H1 (cell line): Measurements from ENCODE around the gene B9D1. TPM values are rescaled to one million over a fixed set of nuclear protein-coding genes. Genes with fewer than 3 reads are reported as not detected.

Experiments
- CTCF ChIA-PET: fragments of 300-600 bp; sonication (Branson Sonifier 250); formaldehyde crosslinking; loops from one replicate; lab custom pipeline; 2021; ENCODE audit not compliant: partially characterized antibody; lab: Charles Lee
- POLR2A ChIA-PET: fragments of 300-600 bp; sonication (Branson Sonifier 250); formaldehyde crosslinking; loops from one replicate; lab custom pipeline; 2021; ENCODE audit warnings: inconsistent platforms; ENCODE audit not compliant: partially characterized antibody; lab: Charles Lee
- DNase-seq, 2 experiments: peaks; one replicate each; pipeline versions ENCODE4 v3.0.0 to v3.0.0-alpha.2; 2010 to 2022; ENCODE audit warnings: low spot score in 2 of 2, low read depth in 1 of 2, mixed read lengths in 1 of 2
- FAIRE-seq: peaks from 2 replicates; lab custom pipeline; 2011; peaks lifted over from hg19 to GRCh38; lab: Jason Lieb, UNC
- H2AFZ ChIP-seq: 2 replicates; pipeline ENCODE4 v1.8.1; 2012; ENCODE audit warnings: low read length, inconsistent platforms
- H2AK5ac ChIP-seq: 2 replicates; pipeline ENCODE4 v1.6.1; 2013; ENCODE audit warnings: low read depth, low read length
- H2BK120ac ChIP-seq: replicated peaks from 2 replicates; pipeline ENCODE3; 2013; ENCODE audit warnings: low read depth, low read length, inconsistent platforms
- H2BK12ac ChIP-seq: 2 replicates; pipeline ENCODE4 v1.6.1; 2013; ENCODE audit warnings: low read depth, low read length
- H2BK15ac ChIP-seq: 2 replicates; pipeline ENCODE4 v1.6.1; 2013; ENCODE audit warnings: low read length
- H2BK20ac ChIP-seq: 2 replicates; pipeline ENCODE4 v1.6.1; 2013; ENCODE audit warnings: low read length
- H2BK5ac ChIP-seq: 2 replicates; pipeline ENCODE4 v1.6.1; 2013; ENCODE audit warnings: low read depth, low read length
- H3K14ac ChIP-seq: 2 replicates; pipeline ENCODE4 v1.6.1; 2013; ENCODE audit warnings: inconsistent platforms; ENCODE audit not compliant: insufficient read length
- H3K18ac ChIP-seq: 2 replicates; pipeline ENCODE4 v1.6.1; 2013; ENCODE audit warnings: low read length; ENCODE audit errors: extremely low read depth
- H3K23ac ChIP-seq: 2 replicates; pipeline ENCODE4 v1.6.1; 2013; ENCODE audit warnings: inconsistent platforms; ENCODE audit not compliant: insufficient read length
- H3K23me2 ChIP-seq: 2 replicates; pipeline ENCODE4 v1.6.1; 2013; ENCODE audit warnings: low read depth, low read length
- H3K27ac ChIP-seq: 2 replicates; pipeline ENCODE4 v1.6.1; 2011; ENCODE audit warnings: low read depth, low read length, inconsistent platforms
- H3K27me3 ChIP-seq, 4 experiments: replicated peaks in 1 of 4; 1 replicate in 1 of 4; 2 replicates in 3 of 4; pipeline versions ENCODE4 v1.6.1 to v1.8.1; 2011 to 2013; ENCODE audit warnings: low read length in 3 of 4, mild to moderate bottlenecking in 3 of 4, inconsistent platforms in 2 of 4, mixed read lengths in 2 of 4, moderate library complexity in 1 of 4; ENCODE audit not compliant: control insufficient read depth in 3 of 4, insufficient read depth in 3 of 4; ENCODE audit errors: extremely low read depth in 1 of 4
- H3K36me3 ChIP-seq, 4 experiments: 2 replicates each; pipeline versions ENCODE4 v1.6.1 to v1.8.1; 2011 to 2013; ENCODE audit warnings: mild to moderate bottlenecking in 4 of 4, low read length in 3 of 4, moderate library complexity in 2 of 4, control low read depth in 1 of 4, inconsistent platforms in 1 of 4; ENCODE audit not compliant: insufficient read depth in 4 of 4, control insufficient read depth in 2 of 4
- H3K4ac ChIP-seq: replicated peaks from 2 replicates; pipeline ENCODE3; 2013; ENCODE audit warnings: low read length, low read depth, mixed read lengths, inconsistent platforms; ENCODE audit not compliant: insufficient read length
- H3K4me1 ChIP-seq, 4 experiments: replicated peaks in 1 of 4; 1 replicate in 1 of 4; 2 replicates in 3 of 4; pipeline versions ENCODE4 v1.6.1 to v1.8.1; 2011 to 2013; ENCODE audit warnings: low read length in 3 of 4, inconsistent platforms in 2 of 4, mixed read lengths in 1 of 4; ENCODE audit not compliant: insufficient read depth in 4 of 4, control insufficient read depth in 3 of 4
- H3K4me2 ChIP-seq, 2 experiments: 2 replicates each; pipeline versions ENCODE4 v1.6.1 to v1.8.1; 2011 to 2013; ENCODE audit warnings: low read depth in 2 of 2, low read length in 2 of 2, control low read depth in 1 of 2, inconsistent platforms in 1 of 2, mild to moderate bottlenecking in 1 of 2; ENCODE audit not compliant: insufficient read depth in 1 of 2
- H3K4me3 ChIP-seq, 4 experiments: fragments of 200-600, 300-600 bp in 1 of 4; sonication (generic), shearing (Covaris generic), sonication (Bioruptor Twin) in 1 of 4; 2 replicates each; pipeline versions ENCODE4 v1.5.1 to v1.8.1; 2011 to 2016; ENCODE audit warnings: low read length in 4 of 4, low read depth in 3 of 4, control low read depth in 2 of 4, inconsistent platforms in 2 of 4, mild to moderate bottlenecking in 2 of 4, mixed read lengths in 1 of 4, moderate library complexity in 1 of 4; ENCODE audit not compliant: insufficient read depth in 2 of 4; ENCODE audit errors: extremely low read depth in 1 of 4
- H3K56ac ChIP-seq: replicated peaks from 2 replicates; pipeline ENCODE3; 2013; ENCODE audit warnings: low read depth, mild to moderate bottlenecking, mixed read lengths, low read length, inconsistent platforms; ENCODE audit not compliant: insufficient read length
- H3K79me1 ChIP-seq: 2 replicates; pipeline ENCODE4 v1.6.1; 2013; ENCODE audit warnings: low read depth, low read length, control low read depth
- H3K79me2 ChIP-seq, 2 experiments: 2 replicates each; pipeline versions ENCODE4 v1.6.1 to v1.8.1; 2012 to 2013; ENCODE audit warnings: low read length in 2 of 2, mild to moderate bottlenecking in 2 of 2, inconsistent platforms in 1 of 2; ENCODE audit not compliant: insufficient read depth in 2 of 2, control insufficient read depth in 1 of 2
- H3K9ac ChIP-seq, 4 experiments: replicated peaks in 1 of 4; 1 replicate in 1 of 4; 2 replicates in 3 of 4; pipeline versions ENCODE4 v1.6.1 to v1.8.1; 2011 to 2013; ENCODE audit warnings: low read depth in 3 of 4, low read length in 3 of 4, control low read depth in 2 of 4, mild to moderate bottlenecking in 2 of 4, moderate library complexity in 2 of 4, inconsistent platforms in 1 of 4; ENCODE audit errors: extremely low read depth in 1 of 4
- H3K9me3 ChIP-seq, 2 experiments: 2 replicates each; pipeline versions ENCODE4 v1.6.1 to v1.8.1; 2012 to 2013; ENCODE audit warnings: mild to moderate bottlenecking in 2 of 2, moderate library complexity in 2 of 2, control low read depth in 1 of 2, inconsistent platforms in 1 of 2, low read depth in 1 of 2, low read length in 1 of 2, mixed read lengths in 1 of 2; ENCODE audit not compliant: insufficient read depth in 2 of 2
- H4K20me1 ChIP-seq, 2 experiments: replicated peaks in 1 of 2; 2 replicates each; pipeline versions ENCODE3 to v1.8.1; 2011 to 2013; ENCODE audit warnings: inconsistent platforms in 2 of 2, low read length in 2 of 2, mild to moderate bottlenecking in 1 of 2; ENCODE audit not compliant: insufficient read depth in 2 of 2, control insufficient read depth in 1 of 2
- H4K5ac ChIP-seq: 2 replicates; pipeline ENCODE4 v1.6.1; 2013; ENCODE audit warnings: low read length, low read depth, mixed read lengths, inconsistent platforms; ENCODE audit not compliant: insufficient read length
- H4K8ac ChIP-seq: 2 replicates; pipeline ENCODE4 v1.8.0; 2013; ENCODE audit warnings: mild to moderate bottlenecking, moderate library complexity, low read length, inconsistent platforms; ENCODE audit not compliant: insufficient read depth; ENCODE audit errors: extremely low read depth
- H4K91ac ChIP-seq: replicated peaks from 2 replicates; pipeline ENCODE3; 2013; ENCODE audit warnings: low read length, mixed read lengths, inconsistent platforms; ENCODE audit not compliant: insufficient read length
- CBX8 ChIP-seq: fragments of 300-800, 300-1000 bp; sonication (generic); IDR thresholded peaks from 2 replicates; pipeline ENCODE4 v1.7.1; 2016; ENCODE audit warnings: low read depth, low read length, borderline replicate concordance
- CHD2 ChIP-seq: IDR thresholded peaks from 2 replicates; pipeline ENCODE4 v1.6.1; 2012; ENCODE audit warnings: low read length, improper control_type of control experiment
- EZH2 ChIP-seq: fragments of 200-600 bp; sonication (generic); IDR thresholded peaks from 2 replicates; pipeline ENCODE4 v1.7.1; 2012; ENCODE audit warnings: low read depth, mild to moderate bottlenecking, moderate library complexity, low read length, inconsistent platforms; ENCODE audit not compliant: severe bottlenecking
- HDAC6 ChIP-seq: IDR thresholded peaks from one replicate; pipeline ENCODE4 v1.7.1; 2012; ENCODE audit warnings: low read depth, mild to moderate bottlenecking, inconsistent platforms, low read length, moderate library complexity
- KDM5A ChIP-seq: fragments of 200-600 bp; IDR thresholded peaks from 2 replicates; pipeline ENCODE4 v1.7.1; 2012; ENCODE audit warnings: mild to moderate bottlenecking, low read length, inconsistent platforms, mixed read lengths
- SIX5 ChIP-seq: IDR thresholded peaks from 2 replicates; pipeline ENCODE4 v1.6.1; 2011; ENCODE audit warnings: mild to moderate bottlenecking, low read depth, low read length
- WGBS, 2 experiments: shearing (Covaris generic) in 1 of 2; methylation state at CpG; one replicate each; pipeline versions ENCODE4 v1.1.6 to v1.1.7; 2013 to 2015; ENCODE audit warnings: low lambda C conversion rate in 2 of 2, mixed read lengths in 2 of 2, inconsistent platforms in 1 of 2, low coverage in 1 of 2, missing lambda C conversion rate in 1 of 2; ENCODE audit not compliant: insufficient replicate concordance in 2 of 2, insufficient coverage in 1 of 2, insufficient read length in 1 of 2; ENCODE audit errors: extremely low coverage in 1 of 2, missing lambda C conversion rate in 1 of 2; 5-methylcytosine and 5-hydroxymethylcytosine counted together
- polyA plus RNA-seq, 7 experiments: library from polyadenylated mRNA; depleted of rRNA in 3 of 7; stranded (reverse) in 5 of 7; unstranded in 2 of 7; fragments of >200 nt in 5 of 7; fragments of 200-250 nt in 2 of 7; gene quantifications; 1 replicate in 5 of 7; 2 replicates in 1 of 7; 4 replicates in 1 of 7; pipeline versions ENCODE4 v1.2.1 to v1.2.3, GENCODE V29; 2011 to 2013; ENCODE audit warnings: missing spikeins in 2 of 7, mixed read lengths in 2 of 7
- total RNA-seq: library from RNA; stranded (reverse); fragmentation: NEBNext Ultra II Directional; extraction: Animal tissue kit (Norgen Biotek cat#: 25700); gene quantifications from 2 replicates; pipeline ENCODE4 v1.2.1, GENCODE V29; 2021
- TF ChIP-seq, protein P1 (sequence below): IDR thresholded peaks from 2 replicates; pipeline ENCODE4 v1.6.1; 2012; ENCODE audit warnings: inconsistent platforms

Gene B9D1
- total and polyA plus RNA-seq, 2 of the 8 experiments (the other 6 are each of a cell fraction or from before 2014, with no cell fraction given) = 24.6 to 65.7 TPM

DNA sequence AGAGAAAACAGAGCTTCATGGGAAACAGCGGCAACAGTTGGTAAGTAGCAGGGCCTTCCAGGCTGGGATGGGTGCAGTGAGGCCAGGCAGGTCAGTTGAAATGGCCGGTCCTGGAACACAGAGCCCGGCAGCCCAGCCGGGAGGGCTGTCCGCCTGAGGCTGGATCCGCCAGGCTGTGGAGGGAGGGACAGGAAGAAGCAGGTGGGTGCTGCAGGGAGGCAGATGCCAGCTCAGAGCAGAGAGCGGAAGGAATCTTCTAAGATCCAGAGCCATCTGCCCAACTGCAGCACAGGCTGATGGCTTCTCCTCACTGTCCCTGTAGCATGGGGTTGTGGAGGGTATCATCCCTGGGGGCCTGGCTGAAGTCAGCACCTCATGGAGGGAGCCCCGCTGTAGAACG, 49.1 kb upstream of the B9D1 start:
- Histone ChIP-seq H3K23ac (no peak overlapping the region), H3K4me3 (no peak overlapping the region), H3K36me3 (no peaks in the 10 kb centered on the region), H3K4me2 (0 out of 4 replicates have a peak overlapping the region, but pooled peaks of 1 of the 2 experiments have one; percentile 22), H3K79me2 (no peaks in the 10 kb centered on the region), H3K79me1 (no peaks in the 10 kb centered on the region), H3K56ac (no peak overlapping the region), H4K20me1 (no peaks in the 10 kb centered on the region), H2BK5ac (no peak overlapping the region), H4K91ac (no peak overlapping the region), H2AK5ac (0 out of 2 replicates have a peak overlapping the region, but pooled peaks have one; percentile 3), H3K4ac (no peak overlapping the region), H2BK20ac (peak overlapping the region; percentile 66; the same call in 1 of the 2 replicates), H2BK15ac (peak overlapping the region; percentile 55; the same call in 1 of the 2 replicates), H2BK12ac (0 out of 2 replicates have a peak overlapping the region, but pooled peaks have one; percentile 44), H3K23me2 (0 out of 2 replicates have a peak, but pooled peaks cover 3% of the 10 kb centered on the region), H2AFZ (no peak overlapping the region), H2BK120ac (no peak overlapping the region), H4K5ac (no peak overlapping the region), H3K9ac (no peak overlapping the region), H4K8ac (no peak overlapping the region), H3K27ac (no peak overlapping the region), H3K4me1 (peaks cover 0 to 13% (median 6%) of the 10 kb centered on the region in 4 experiments; a peak in 4 of 7 replicates), H3K18ac (peak overlapping the region; percentile 15; the same call in 1 of the 2 replicates), H3K9me3 (no peaks in the 10 kb centered on the region), H3K14ac (no peak overlapping the region), H3K27me3 (peaks cover 0 to 4% (median 0%) of the 10 kb centered on the region in 4 experiments; a peak in 1 of 7 replicates)
- TF ChIP-seq, protein P1, sequence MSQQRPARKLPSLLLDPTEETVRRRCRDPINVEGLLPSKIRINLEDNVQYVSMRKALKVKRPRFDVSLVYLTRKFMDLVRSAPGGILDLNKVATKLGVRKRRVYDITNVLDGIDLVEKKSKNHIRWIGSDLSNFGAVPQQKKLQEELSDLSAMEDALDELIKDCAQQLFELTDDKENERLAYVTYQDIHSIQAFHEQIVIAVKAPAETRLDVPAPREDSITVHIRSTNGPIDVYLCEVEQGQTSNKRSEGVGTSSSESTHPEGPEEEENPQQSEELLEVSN = no peak
- no peak for TF ChIP-seq HDAC6
- TF ChIP-seq SIX5 = no peak
- no peak for TF ChIP-seq KDM5A
- no peak for TF ChIP-seq CBX8
- TF ChIP-seq EZH2 = no peak
- no peak for TF ChIP-seq CHD2
- FAIRE-seq = no peak
- WGBS, 2 experiments = 73% methylated on average over 8 of the region's 9 CpGs; no CpG with 5 or more reads in 1 of the 2 experiments
- ChIA-PET POLR2A (interaction anchor here (1.1 kb wide), 2 partner anchors 15 to 18 kb away, joined by 3 read pairs; no protein-coding TSS in a partner anchor), CTCF (interaction anchor here (1.0 to 3.5 kb wide), 6 partner anchors 13 to 68 kb away, joined by 3 to 10 read pairs (median 4); partner anchors contain the start of gene B9D1)
- no peak for DNase-seq
